GM20431 (cell line): Measurements from ENCODE around the gene PCSK1.
"Not testable (repeated sequence)": the region's sequence is repeated elsewhere in the genome, so short reads cannot be mapped to it uniquely, and the experiment has no call there.

Source experiments
- in situ Hi-C: fragments of 300-500 bp; cut with MseI, MboI; formaldehyde crosslinking; loops from one replicate; pipeline ENCODE4 v1.15.0; 2020; ENCODE audit warnings: low sequenced_read_pairs; ENCODE audit not compliant: unreplicated experiment

The PCSK1 gene

DNA sequence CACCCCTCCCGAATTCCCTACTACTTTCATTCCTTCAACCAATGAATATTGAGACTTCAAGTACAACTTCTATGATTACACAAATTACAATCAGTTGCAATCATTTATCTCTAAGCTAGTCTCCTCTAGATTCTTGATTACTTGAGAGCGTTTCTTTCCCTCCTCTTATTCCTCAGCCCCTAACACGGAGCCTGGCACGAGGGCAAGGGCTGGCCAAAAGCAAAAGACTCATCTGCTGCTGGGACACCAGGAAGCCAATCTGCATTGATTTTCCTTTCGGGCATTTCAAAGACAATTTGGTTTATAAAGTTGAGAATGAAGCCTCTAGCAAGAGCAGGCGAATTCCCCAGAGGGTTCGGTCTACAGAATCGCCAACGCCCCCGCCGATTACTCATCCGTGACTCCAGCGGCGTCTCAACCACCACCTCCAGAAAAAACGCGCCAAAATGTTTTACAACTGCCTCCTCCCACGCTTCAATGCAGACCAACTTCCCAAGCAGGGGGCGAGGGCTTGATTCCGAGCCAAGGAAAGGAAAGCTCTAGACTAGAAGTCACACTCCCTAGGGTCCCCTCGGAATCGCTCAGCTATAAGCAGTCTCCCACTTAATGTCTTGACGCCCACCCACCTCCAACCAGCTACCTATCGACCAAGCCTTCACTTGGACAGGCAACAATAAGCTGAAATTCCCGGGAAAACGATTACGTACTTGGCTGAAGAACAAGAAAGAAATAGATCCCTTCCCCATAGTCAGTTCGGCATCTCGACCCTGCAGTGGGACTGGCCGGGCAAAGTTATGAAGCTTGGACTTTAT is 1.5 kb downstream of the PCSK1 start:
- in situ Hi-C loops, result loop anchor here (25.0 kb wide), 1 partner anchor 569 kb away; no protein-coding TSS in a partner anchor

- in situ Hi-C loops, result loop anchor here (25.0 kb wide), 1 partner anchor 566 kb away; no protein-coding TSS in a partner anchor
Observed at GRCh38 chr5:96427824-96428223, 5.2 kb downstream of the PCSK1 start.

DNA sequence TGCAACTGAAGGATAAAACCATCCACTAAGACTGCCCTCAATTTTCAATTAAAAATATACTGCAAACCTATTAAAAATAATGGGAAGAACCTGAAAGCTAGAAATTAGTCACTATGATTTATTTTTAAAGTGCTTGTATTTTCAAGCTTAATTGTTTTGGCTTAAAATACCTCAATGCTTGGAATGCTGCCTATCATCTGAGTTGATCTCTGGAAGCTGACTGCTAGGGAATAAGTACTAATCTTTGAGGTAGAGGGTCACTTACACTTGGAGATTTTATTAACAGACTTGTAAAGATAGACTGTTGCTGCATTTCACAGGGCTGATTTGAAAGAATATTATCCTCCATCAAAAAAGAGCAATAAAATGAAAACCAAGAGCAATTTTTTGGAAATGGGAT is 6.2 kb downstream of the PCSK1 start:
- in situ Hi-C loops, result loop anchor here (25.0 kb wide), 1 partner anchor 565 kb away; no protein-coding TSS in a partner anchor

DNA sequence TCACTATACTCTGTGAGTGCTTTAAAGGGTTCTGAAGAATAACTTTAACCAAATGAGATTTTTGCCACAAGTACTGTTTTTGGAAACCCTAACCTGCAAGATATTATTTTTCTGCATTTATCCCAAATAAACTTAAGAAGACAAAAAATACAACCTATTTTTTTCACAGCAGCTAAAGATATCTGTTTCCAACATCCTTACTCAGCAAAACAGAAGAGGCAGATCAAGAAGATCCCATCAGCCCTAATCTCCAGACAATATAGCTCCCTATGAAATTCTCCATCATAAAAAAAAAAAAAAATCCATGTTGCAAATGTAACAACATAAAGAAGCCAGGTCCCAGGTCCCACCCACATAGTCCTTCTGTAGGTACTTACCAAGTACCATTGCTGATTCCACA is 7.6 kb downstream of the PCSK1 start:
- in situ Hi-C loops, result loop anchor here (25.0 kb wide), 1 partner anchor 563 kb away; no protein-coding TSS in a partner anchor

- in situ Hi-C loops, result no loop called here
Observed at GRCh38 chr5:96415897-96416296, 17.2 kb downstream of the PCSK1 start.

GRCh38 chr5:96412868-96413449 is 20.1 kb downstream of the PCSK1 start:
- in situ Hi-C loops, result no loop called here

DNA sequence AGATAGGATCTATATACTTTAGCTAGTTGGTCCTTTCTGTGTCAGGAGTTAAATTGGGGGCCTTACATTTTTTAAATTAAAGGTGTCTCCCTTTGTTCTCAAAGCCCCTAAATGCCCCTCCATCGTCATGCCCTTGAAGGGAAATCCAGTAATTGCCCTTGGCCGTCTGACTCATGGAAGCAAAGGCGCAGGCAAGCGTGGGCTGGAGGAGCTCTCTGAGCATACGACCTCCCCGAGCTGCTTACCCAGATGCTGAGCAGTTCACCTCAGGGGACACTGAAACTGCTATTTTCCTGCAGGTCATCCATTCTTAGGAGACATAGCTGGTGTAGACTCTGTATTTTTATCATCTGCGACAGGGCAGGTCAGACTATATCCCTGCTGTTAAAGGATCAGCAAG is 23.0 kb downstream of the PCSK1 start:
- in situ Hi-C loops, result no loop called here

- in situ Hi-C loops, result no loop called here
Observed at GRCh38 chr5:96408841-96409538, 24.1 kb downstream of the PCSK1 start.

- in situ Hi-C loops, result no loop called here
Observed at GRCh38 chr5:96408210-96408777, 24.8 kb downstream of the PCSK1 start.

DNA sequence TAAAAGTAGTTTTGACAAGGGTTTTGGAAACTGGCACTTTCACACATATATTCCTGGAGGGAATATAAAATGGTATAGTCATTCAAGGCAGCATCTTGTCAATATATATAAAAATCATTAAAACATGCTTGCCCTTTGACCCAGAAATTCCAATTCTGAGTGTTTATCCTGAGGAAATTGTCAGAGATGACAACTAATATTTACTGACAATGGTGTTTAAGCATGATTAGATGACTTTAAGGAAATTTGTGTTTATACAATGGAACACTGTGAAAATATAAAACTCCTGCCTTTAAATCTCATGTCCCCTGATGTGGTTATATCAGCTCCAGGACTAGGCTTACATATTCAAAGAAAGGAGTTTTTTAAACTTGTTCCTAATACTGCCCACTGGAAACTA is 25.6 kb downstream of the PCSK1 start:
- in situ Hi-C loops, result no loop called here

DNA sequence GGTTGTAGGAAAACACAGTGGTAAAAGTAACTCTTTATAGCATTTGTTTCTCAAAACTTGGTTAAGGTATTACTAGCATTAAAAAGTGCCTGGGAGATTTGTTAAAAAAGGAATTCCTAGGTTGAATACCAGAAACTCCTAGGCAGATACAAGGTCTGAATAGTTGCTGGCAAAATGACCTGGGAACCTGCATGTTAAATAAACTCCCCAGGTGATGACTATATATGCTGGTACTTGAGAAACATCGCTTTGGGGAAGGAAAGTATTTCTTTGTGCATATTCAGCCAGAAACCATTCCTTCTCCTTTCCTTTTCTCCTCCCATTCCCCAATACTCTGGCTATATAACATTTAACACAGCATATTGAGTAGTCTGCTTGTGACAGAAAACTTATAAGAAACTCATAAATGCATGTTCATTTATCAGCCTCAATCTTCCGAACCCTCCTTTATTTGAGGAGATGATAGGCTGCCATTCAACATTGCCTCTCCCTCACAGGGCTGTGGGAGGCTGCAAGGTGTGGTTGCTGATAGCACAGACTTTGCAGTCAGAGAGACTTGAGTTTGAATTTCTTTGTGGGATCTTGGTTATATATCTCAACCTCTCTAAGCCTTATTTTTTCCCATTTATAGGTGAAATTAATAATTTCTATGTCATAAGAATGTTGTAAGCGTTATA is 28.7 kb downstream of the PCSK1 start:
- in situ Hi-C loops, result no loop called here

GRCh38 chr5:96402500-96402899 is 30.5 kb downstream of the PCSK1 start:
- in situ Hi-C loops, result no loop called here

GRCh38 chr5:96396878-96397277 is 36.2 kb downstream of the PCSK1 start:
- in situ Hi-C loops, result no loop called here

DNA sequence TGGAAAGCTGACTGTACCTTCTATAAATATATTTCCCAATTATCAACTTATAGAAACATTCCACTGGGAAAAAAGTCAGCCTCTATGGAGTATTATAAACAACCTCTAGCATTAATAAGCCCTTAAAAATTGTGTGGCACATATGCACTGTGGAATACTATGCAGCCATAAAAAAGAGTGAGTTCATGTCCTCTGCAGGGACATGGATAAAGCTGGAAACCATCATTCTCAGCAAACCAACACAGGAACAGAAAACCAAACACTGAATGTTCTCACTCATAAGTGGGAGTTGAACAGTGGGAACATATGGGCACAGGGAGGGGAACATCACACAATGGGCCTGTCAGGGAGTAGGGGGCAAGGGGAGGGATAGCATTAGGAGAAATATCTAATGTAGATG is 37.8 kb downstream of the PCSK1 start:
- in situ Hi-C loops, result not testable (repeated sequence)

- in situ Hi-C loops, result no loop called here
Observed at GRCh38 chr5:96391921-96392320, 41.1 kb downstream of the PCSK1 start.

- in situ Hi-C loops, result no loop called here
Observed at GRCh38 chr5:96388176-96388575, 44.9 kb downstream of the PCSK1 start.

- in situ Hi-C loops, result no loop called here
Observed at GRCh38 chr5:96387616-96388015, 45.4 kb downstream of the PCSK1 start.

- in situ Hi-C loops, result no loop called here
Observed at GRCh38 chr5:96385538-96385937, 47.5 kb downstream of the PCSK1 start.

- in situ Hi-C loops, result no loop called here
Observed at GRCh38 chr5:96384353-96384752, 48.7 kb downstream of the PCSK1 start.

- in situ Hi-C loops, result no loop called here
Observed at GRCh38 chr5:96381526-96381925, 51.5 kb downstream of the PCSK1 start.
